Measurements from ENCODE around the gene ARID1A. TPM values are rescaled to one million over a fixed set of nuclear protein-coding genes. Genes with fewer than 3 reads are reported as not detected.
"Not testable (repeated sequence)": the region's sequence is repeated elsewhere in the genome, so short reads cannot be mapped to it uniquely, and the experiment has no call there.

Gene ARID1A
- total RNA-seq, 1 donor from 2014 or later, result 20.1 TPM

DNA sequence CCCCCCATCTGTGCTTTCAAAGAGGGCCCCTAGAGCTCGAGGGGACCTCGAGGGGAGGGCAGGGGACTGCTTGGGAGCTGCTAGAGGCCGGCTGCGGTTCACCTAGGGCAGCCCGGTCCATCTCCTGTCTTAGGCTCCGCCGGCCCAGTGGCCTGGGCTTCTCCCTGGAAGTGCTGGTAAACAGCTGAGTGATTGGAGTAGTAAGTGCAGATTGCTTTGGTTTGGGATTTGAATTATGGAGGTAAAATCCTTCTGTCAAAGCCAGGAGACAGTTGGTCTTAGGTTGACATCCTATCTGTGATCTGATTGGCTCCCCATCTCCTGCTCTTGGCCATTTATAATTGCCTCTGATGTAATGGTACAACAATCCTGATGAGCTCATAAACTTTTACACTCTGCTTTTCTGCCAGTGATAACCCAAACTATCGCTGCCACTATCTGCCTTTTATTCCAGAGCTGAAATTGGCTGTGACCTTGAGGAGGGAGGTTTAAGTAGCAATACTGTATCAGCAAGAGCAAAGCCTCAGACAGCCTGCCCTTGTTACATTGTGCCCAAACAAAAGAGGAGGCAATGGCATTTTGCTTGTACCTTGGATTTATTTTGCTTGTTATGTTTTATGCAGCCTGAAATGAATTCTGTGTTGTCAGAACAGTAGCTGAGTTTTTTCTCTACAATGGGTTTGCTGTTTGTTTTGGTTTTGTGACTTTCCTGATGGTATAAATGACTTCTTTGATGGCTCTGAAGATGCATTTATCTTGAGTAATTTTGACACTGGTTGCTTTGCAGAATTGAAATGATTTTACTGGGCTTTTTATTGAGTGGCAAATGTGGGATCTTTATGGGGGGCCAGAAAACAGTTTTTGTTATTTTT is 2.4 kb downstream of the ARID1A start:
- DNase-seq, result peak; percentile 30

- DNase-seq, result no peak
Measured at GRCh38 chr1:26700711-26701110, 4.9 kb downstream of the ARID1A start.

GRCh38 chr1:26701266-26701994 is 5.6 kb downstream of the ARID1A start:
- no peak for DNase-seq

DNA sequence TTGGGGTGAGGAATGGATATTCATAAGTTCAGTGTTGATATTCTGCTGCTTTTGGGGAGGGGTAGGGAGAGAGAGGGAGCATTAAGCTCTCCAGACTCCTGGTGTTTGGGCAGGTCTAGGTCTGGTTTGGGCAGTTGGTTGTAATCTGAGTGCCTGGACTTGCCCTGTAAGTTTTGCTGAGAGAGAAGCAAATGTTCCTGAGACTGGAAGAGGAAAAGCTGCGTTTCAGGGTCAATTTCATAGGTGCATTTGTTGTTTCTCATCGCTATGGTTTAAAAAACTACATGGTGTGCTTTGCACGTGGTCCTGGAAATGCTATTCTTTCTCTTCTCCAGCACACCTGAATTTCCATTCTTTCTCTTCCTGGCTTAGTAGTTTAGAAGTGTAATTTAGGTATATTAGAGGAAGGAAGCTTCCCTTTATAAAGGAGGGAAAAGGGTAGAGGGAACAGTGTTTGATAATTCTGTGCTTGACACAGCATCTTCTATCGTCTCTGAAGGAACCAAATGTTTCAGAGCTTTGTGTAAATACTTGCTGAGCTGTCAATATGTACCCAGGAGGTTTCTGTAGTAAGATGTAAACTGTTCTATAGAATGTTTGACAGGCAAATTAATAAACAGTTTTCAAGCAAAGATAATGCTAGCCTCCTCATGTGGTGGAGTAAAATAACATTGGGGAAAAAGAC is 6.3 kb downstream of the ARID1A start:
- DNase-seq, result no peak

- no peak for DNase-seq
Measured at GRCh38 chr1:26702680-26703038, 6.8 kb downstream of the ARID1A start.

DNA sequence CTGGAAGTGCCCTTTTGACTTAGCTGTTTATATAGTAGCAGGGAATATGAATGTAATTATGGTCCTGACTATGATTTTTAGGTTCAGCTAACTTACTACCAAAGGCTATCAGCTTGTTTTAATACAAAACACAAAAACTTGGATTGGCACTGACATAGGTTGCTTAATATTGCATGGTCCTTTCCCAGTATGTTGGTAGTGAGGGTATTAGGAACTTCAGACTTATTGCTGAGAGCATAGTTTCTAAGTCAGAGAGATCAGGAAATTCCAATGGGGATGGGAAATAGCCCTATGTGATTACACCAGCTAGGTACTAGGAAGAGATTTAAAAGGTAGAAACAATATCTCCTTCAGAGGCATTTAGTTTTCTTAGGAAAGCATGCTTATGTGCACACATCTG is 7.7 kb downstream of the ARID1A start:
- no peak for DNase-seq

GRCh38 chr1:26704629-26705028 is 8.8 kb downstream of the ARID1A start:
- no peak for DNase-seq

GRCh38 chr1:26705227-26705626 is 9.4 kb downstream of the ARID1A start:
- DNase-seq, result not testable (repeated sequence)

GRCh38 chr1:26705788-26706311 is 10.0 kb downstream of the ARID1A start:
- DNase-seq, result no peak

GRCh38 chr1:26706315-26706714 is 10.5 kb downstream of the ARID1A start:
- no peak for DNase-seq

DNA sequence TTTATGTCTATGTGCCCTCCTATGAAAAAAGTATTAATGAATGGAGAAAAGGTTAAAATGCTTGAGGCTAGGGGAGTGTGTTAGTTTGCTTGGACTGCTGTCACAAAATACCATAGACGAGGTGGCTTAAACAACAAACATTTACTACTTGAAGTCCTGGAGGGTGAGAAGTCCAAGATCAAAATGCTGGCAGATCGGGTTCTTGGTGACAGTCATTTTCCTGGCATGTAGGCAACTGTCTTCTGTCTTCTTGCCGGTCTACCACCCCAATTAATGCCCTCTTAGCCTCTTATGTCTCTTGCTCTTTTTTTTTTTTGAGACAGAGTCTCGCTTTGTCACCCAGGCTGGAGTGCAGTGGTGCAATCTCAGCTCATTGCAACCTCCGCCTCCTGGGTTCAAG is 15.0 kb downstream of the ARID1A start:
- DNase-seq, result no peak

- DNase-seq, result no peak
Measured at GRCh38 chr1:26711777-26712176, 16.0 kb downstream of the ARID1A start.

DNA sequence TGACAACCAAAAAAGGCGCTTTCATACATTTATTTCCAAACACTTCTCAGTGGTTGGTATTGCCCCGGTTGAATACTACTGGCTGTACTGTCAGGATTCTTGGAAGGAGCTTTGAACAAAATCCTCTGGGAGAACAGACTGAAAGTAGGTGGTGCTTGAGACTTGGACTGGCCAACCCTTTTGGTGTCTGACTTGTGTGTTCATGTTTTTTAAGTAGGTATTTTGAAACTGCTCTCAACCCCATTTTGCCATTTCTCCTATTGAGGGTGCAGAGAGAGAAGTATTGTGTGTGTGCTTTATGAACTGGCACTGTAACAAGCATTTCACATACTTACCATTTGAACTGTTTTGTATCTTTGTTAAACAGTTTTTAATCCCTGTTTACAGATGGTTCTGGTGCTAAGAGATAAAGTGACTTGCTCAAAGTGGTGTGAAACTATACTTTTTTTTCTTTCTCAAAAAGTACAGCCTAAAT is 21.2 kb downstream of the ARID1A start:
- DNase-seq, result no peak

- no peak for DNase-seq
Measured at GRCh38 chr1:26719205-26719604, 23.4 kb downstream of the ARID1A start.

GRCh38 chr1:26721669-26722355 is 26.0 kb downstream of the ARID1A start:
- no peak for DNase-seq

GRCh38 chr1:26723013-26723991 is 27.5 kb downstream of the ARID1A start:
- peak; percentile 73 for DNase-seq

DNA sequence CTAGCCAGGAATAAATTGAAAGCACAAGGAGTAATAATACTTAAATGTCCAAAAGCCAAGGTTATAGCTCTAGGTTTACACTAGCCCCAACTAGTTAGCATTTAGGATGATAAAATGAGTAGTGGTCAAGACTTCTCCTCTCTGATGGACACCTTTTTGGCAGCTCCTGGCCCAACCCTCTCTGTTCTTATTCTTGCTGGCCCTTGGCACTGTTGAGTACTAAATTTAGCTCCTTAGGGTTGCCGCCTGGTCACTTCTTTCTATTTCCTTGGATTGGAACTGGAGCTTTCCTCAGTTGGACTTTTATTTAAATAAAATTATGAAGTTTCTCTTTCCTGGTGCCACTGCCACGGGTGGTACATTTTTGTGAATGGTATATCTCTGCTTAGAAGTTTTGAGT is 28.3 kb downstream of the ARID1A start:
- no peak for DNase-seq

DNA sequence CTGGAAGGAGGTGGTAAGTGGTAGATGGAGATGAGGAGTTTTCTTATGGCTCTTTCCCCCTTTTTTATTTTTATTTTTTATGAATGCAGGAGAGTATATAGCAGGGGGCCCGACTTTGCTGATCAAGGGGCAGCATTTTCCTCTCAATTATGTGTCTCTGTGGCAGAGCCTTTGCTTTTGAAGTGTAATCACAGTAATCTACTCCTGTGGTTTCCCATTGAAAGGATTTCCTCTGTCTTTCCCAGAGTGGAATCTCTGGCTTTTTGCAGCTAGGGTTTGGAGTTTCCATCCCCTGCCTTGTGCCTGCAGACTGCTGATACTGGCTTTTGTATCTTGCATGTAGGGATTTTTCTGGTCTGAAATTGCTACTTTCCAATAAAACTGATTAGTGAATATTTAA is 29.1 kb downstream of the ARID1A start:
- no peak for DNase-seq

GRCh38 chr1:26725904-26726303 is 30.1 kb downstream of the ARID1A start:
- not testable (repeated sequence) for DNase-seq

GRCh38 chr1:26726784-26727183 is 31.0 kb downstream of the ARID1A start:
- no peak for DNase-seq

DNA sequence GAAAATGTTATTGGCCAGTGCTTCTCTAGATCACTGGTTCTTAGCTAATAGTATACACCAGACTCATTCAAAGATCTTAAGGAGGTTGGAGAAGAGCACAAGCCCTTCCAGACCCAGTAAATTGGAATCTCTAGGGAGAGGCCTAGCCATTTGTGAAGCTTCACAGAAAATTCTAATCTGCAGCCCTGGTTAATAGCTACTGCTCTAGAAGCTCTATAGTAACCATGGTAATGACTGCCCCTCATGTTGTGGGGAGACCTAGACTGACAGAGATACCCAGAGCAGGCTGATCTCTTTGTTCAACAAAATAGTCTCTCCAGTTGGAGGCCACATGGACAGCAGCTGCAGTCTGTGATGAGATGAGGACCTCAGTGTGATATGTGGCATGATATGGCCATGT is 31.7 kb downstream of the ARID1A start:
- no peak for DNase-seq

Measured in occipital lobe (tissue), 2 donors.